H9 (cell line): ENCODE results near the gene ARHGEF2. TPM values are rescaled to one million over a fixed set of nuclear protein-coding genes. Genes with fewer than 3 reads are reported as not detected.

Source experiments
- DNase-seq: peaks from one replicate; pipeline ENCODE4 v3.0.0-alpha.2; 2017
- H2AFZ ChIP-seq: one replicate; pipeline ENCODE4 v1.6.1; 2013; ENCODE audit warnings: mild to moderate bottlenecking, low read length, control low read depth, moderate library complexity
- H2AK5ac ChIP-seq: 2 replicates; pipeline ENCODE4 v1.6.1; 2013; ENCODE audit warnings: low read length, control low read depth, mixed read lengths; ENCODE audit not compliant: insufficient read length
- H2BK120ac ChIP-seq: one replicate; pipeline ENCODE4 v1.6.1; 2013; ENCODE audit warnings: low read depth, mild to moderate bottlenecking, low read length, control low read depth, inconsistent platforms; ENCODE audit not compliant: poor library complexity, severe bottlenecking
- H2BK12ac ChIP-seq: 2 replicates; pipeline ENCODE4 v1.6.1; 2013; ENCODE audit warnings: low read length, control low read depth, mixed read lengths, low read depth; ENCODE audit not compliant: insufficient read length
- H2BK15ac ChIP-seq: 2 replicates; pipeline ENCODE4 v1.6.1; 2013; ENCODE audit warnings: low read depth, low read length, control low read depth
- H2BK20ac ChIP-seq: one replicate; pipeline ENCODE4 v1.6.1; 2013; ENCODE audit warnings: low read depth, mild to moderate bottlenecking, low read length, control low read depth, inconsistent platforms; ENCODE audit not compliant: poor library complexity, severe bottlenecking
- H2BK5ac ChIP-seq: 2 replicates; pipeline ENCODE4 v1.6.1; 2013; ENCODE audit warnings: low read length, control low read depth, mixed read lengths; ENCODE audit not compliant: insufficient read length
- H3K14ac ChIP-seq: 2 replicates; pipeline ENCODE4 v1.6.1; 2013; ENCODE audit warnings: low read length, control low read depth; ENCODE audit not compliant: insufficient read depth
- H3K18ac ChIP-seq: 2 replicates; pipeline ENCODE4 v1.6.1; 2013; ENCODE audit warnings: low read depth, mild to moderate bottlenecking, mixed read lengths, low read length, control low read depth; ENCODE audit not compliant: insufficient read length
- H3K23ac ChIP-seq: 2 replicates; pipeline ENCODE4 v1.6.1; 2013; ENCODE audit warnings: low read length, control low read depth, mixed read lengths, low read depth; ENCODE audit not compliant: insufficient read length
- H3K23me2 ChIP-seq: 2 replicates; pipeline ENCODE4 v1.6.1; 2013; ENCODE audit warnings: low read depth, mild to moderate bottlenecking, mixed read lengths, low read length, control low read depth; ENCODE audit not compliant: insufficient read length, poor library complexity, severe bottlenecking
- H3K27ac ChIP-seq: 2 replicates; pipeline ENCODE4 v1.5.1; 2013; ENCODE audit warnings: low read length, control low read depth, mixed read lengths, low read depth; ENCODE audit not compliant: insufficient read length
- H3K27me3 ChIP-seq: 2 replicates; pipeline ENCODE4 v1.6.1; 2013; ENCODE audit warnings: low read length, control low read depth, inconsistent platforms; ENCODE audit not compliant: insufficient read depth
- H3K4ac ChIP-seq: 2 replicates; pipeline ENCODE4 v1.6.1; 2013; ENCODE audit warnings: low read depth, mild to moderate bottlenecking, control low read depth, inconsistent platforms, low read length, moderate library complexity
- H3K4me1 ChIP-seq: 2 replicates; pipeline ENCODE4 v1.6.1; 2013; ENCODE audit warnings: low read length, control low read depth, inconsistent platforms; ENCODE audit not compliant: insufficient read depth
- H3K4me2 ChIP-seq: 2 replicates; pipeline ENCODE4 v1.6.1; 2013; ENCODE audit warnings: low read length, control low read depth, mixed read lengths; ENCODE audit not compliant: insufficient read length, insufficient read depth
- H3K56ac ChIP-seq: 2 replicates; pipeline ENCODE4 v1.6.1; 2013; ENCODE audit warnings: low read depth, mild to moderate bottlenecking, mixed read lengths, low read length, control low read depth; ENCODE audit not compliant: insufficient read length
- H3K79me1 ChIP-seq: 2 replicates; pipeline ENCODE4 v1.6.1; 2013; ENCODE audit warnings: low read depth, mild to moderate bottlenecking, moderate library complexity, low read length, control low read depth, inconsistent platforms; ENCODE audit not compliant: insufficient read depth, poor library complexity, severe bottlenecking
- H3K79me2 ChIP-seq: 2 replicates; pipeline ENCODE4 v1.6.1; 2013; ENCODE audit warnings: low read length, control low read depth, inconsistent platforms; ENCODE audit not compliant: insufficient read depth
- H3K9ac ChIP-seq: 2 replicates; pipeline ENCODE4 v1.6.1; 2013; ENCODE audit warnings: low read length, control low read depth, mixed read lengths; ENCODE audit not compliant: insufficient read length; ENCODE audit errors: extremely low read depth
- H3K9me3 ChIP-seq: one replicate; pipeline ENCODE4 v1.6.1; 2013; ENCODE audit warnings: low read depth, low read length, inconsistent platforms; ENCODE audit not compliant: control insufficient read depth
- H3T11ph ChIP-seq: one replicate; pipeline ENCODE4 v1.6.1; 2013; ENCODE audit warnings: mild to moderate bottlenecking, low read length, control low read depth, inconsistent platforms
- H4K20me1 ChIP-seq: one replicate; pipeline ENCODE4 v1.6.1; 2013; ENCODE audit not compliant: control insufficient read depth, insufficient read length, insufficient read depth
- H4K5ac ChIP-seq: 2 replicates; pipeline ENCODE4 v1.6.1; 2013; ENCODE audit warnings: low read depth, mild to moderate bottlenecking, mixed read lengths, low read length, control low read depth; ENCODE audit not compliant: insufficient read length
- H4K8ac ChIP-seq: replicated peaks from 2 replicates; pipeline ENCODE4 v1.6.1; 2013; ENCODE audit warnings: low read length, control low read depth, mixed read lengths, low read depth; ENCODE audit not compliant: insufficient read length
- H4K91ac ChIP-seq: 2 replicates; pipeline ENCODE4 v1.6.1; 2013; ENCODE audit warnings: low read depth, mild to moderate bottlenecking, moderate library complexity, mixed read lengths, low read length, control low read depth; ENCODE audit not compliant: insufficient read length
- H3K27ac Mint-ChIP-seq, 3 experiments: 2 replicates in 2 of 3; 3 replicates in 1 of 3; pipeline ENCODE4 v1.8.0; 2020 to 2021; ENCODE audit warnings: mixed read lengths in 3 of 3, mild to moderate bottlenecking in 1 of 3, moderate library complexity in 1 of 3
- H3K27me3 Mint-ChIP-seq: 2 replicates; pipeline ENCODE4 v1.8.0; 2021; ENCODE audit warnings: low read depth, mild to moderate bottlenecking, moderate library complexity, mixed read lengths
- H3K36me3 Mint-ChIP-seq, 3 experiments: 2 replicates in 2 of 3; 3 replicates in 1 of 3; pipeline ENCODE4 v1.8.0; 2020 to 2021; ENCODE audit warnings: low read depth in 3 of 3, mixed read lengths in 3 of 3; ENCODE audit not compliant: insufficient read depth in 1 of 3
- H3K4me1 Mint-ChIP-seq, 2 experiments: 2 replicates each; pipeline ENCODE4 v1.8.0; 2020; ENCODE audit warnings: mixed read lengths in 2 of 2
- H3K4me3 Mint-ChIP-seq, 2 experiments: 2 replicates in 1 of 2; 3 replicates in 1 of 2; pipeline ENCODE4 v1.8.0; 2020 to 2021; ENCODE audit warnings: mild to moderate bottlenecking in 2 of 2, mixed read lengths in 2 of 2, moderate library complexity in 1 of 2
- H3K9me3 Mint-ChIP-seq, 2 experiments: 2 replicates in 1 of 2; 3 replicates in 1 of 2; pipeline ENCODE4 v1.8.0; 2020; ENCODE audit warnings: mild to moderate bottlenecking in 2 of 2, mixed read lengths in 2 of 2, moderate library complexity in 1 of 2
- WGBS: extraction: QIAGEN DNeasy Blood & Tissue Kit; methylation state at CpG from one replicate; pipeline ENCODE4 v1.1.7; 2013; ENCODE audit warnings: missing lambda C conversion rate, low lambda C conversion rate, mixed read lengths; ENCODE audit not compliant: insufficient read length; ENCODE audit errors: extremely low coverage; 5-methylcytosine and 5-hydroxymethylcytosine counted together
- total RNA-seq: library from RNA; stranded (reverse); gene quantifications from 2 replicates; pipeline ENCODE4 v1.2.1, GENCODE V29; 2021
- TF ChIP-seq, protein P1 (sequence below): fragments of 200-600 bp; sonication (generic); conservative IDR thresholded peaks from 3 replicates; pipeline ENCODE4 v1.8.0; 2021; ENCODE audit warnings: antibody characterized with exemption, mild to moderate bottlenecking

The ARHGEF2 gene
- total RNA-seq, 1 experiment from 2014 or later = 111 TPM

DNA sequence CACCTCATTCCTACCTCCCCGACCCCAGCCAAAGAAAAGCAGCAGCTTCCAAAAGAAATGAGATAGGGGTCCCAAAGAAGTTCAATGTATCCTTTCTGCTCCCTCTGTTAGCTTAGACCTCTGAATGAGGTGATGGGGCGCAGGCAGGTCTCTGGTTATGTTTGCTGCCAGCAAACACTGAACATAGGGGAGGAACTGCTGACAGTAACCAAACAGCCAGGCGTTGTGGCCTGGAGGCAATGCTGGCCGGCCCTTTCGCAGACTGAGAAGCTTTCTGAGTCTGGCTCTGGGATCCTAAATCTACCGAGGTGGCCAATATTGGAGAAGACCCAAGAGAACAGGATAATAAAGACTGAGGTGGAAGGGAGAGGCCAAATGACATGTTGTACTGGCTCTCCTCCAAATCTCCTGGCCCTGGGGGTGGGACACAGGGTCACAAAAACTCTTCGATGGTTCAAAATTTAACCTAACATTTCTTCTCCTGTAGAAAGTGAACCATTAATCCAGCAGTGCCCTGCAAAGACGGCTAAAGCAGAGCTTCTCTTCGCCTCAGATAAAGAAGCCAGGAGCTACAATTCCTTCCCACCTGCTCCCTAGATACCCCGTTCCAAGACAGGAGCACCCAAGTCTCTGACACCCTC lies 22.8 kb upstream of the ARHGEF2 start:
- Histone ChIP-seq H2BK12ac (no peak overlapping the region), H3K56ac (no peak overlapping the region), H3K9ac (no peak overlapping the region), H4K20me1 (no peaks in the 10 kb centered on the region), H3K27me3 (no peaks in the 10 kb centered on the region), H4K5ac (no peak overlapping the region), H3K79me1 (no peaks in the 10 kb centered on the region), H3K4ac (no peak overlapping the region), H3K27ac (no peak overlapping the region), H2AFZ (no peak overlapping the region), H4K91ac (no peak overlapping the region), H3T11ph (no peak overlapping the region), H3K4me2 (no peak overlapping the region), H2BK120ac (no peak overlapping the region), H4K8ac (no peak overlapping the region), H3K23me2 (no peaks in the 10 kb centered on the region), H2BK20ac (no peak overlapping the region), H3K23ac (no peak overlapping the region), H3K14ac (no peak overlapping the region), H2AK5ac (no peak overlapping the region), H3K4me1 (no peaks in the 10 kb centered on the region), H3K9me3 (no peaks in the 10 kb centered on the region), H3K79me2 (no peaks in the 10 kb centered on the region), H2BK5ac (no peak overlapping the region), H3K18ac (no peak overlapping the region), H2BK15ac (no peak overlapping the region)
- H3K36me3 Mint-ChIP-seq = no peaks in the 10 kb centered on the region
- no peak overlapping the region for H3K4me3 Mint-ChIP-seq
- peak overlapping the region in 2 of 3 experiments; percentile 16 to 49; a peak in 3 of 7 replicates for H3K27ac Mint-ChIP-seq
- peaks cover 2% of the 10 kb centered on the region; the same call in 1 of the 2 replicates for H3K27me3 Mint-ChIP-seq
- WGBS = no CpG with 5 or more reads among the region's 10 CpGs
- H3K4me1 Mint-ChIP-seq = peaks cover 6 to 10% of the 10 kb centered on the region in 2 experiments
- DNase-seq = no peak
- TF ChIP-seq, protein P1, sequence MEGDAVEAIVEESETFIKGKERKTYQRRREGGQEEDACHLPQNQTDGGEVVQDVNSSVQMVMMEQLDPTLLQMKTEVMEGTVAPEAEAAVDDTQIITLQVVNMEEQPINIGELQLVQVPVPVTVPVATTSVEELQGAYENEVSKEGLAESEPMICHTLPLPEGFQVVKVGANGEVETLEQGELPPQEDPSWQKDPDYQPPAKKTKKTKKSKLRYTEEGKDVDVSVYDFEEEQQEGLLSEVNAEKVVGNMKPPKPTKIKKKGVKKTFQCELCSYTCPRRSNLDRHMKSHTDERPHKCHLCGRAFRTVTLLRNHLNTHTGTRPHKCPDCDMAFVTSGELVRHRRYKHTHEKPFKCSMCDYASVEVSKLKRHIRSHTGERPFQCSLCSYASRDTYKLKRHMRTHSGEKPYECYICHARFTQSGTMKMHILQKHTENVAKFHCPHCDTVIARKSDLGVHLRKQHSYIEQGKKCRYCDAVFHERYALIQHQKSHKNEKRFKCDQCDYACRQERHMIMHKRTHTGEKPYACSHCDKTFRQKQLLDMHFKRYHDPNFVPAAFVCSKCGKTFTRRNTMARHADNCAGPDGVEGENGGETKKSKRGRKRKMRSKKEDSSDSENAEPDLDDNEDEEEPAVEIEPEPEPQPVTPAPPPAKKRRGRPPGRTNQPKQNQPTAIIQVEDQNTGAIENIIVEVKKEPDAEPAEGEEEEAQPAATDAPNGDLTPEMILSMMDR = no peak
- H3K9me3 Mint-ChIP-seq = no peaks in the 10 kb centered on the region
